ENCODE data around the gene WRNIP1. TPM values are rescaled to one million over a fixed set of nuclear protein-coding genes. Genes with fewer than 3 reads are reported as not detected.

WRNIP1 gene
- total and polyA plus RNA-seq, 2 of the 4 experiments (the other 2 are of a cell fraction): 43.7 to 47.1 TPM

GRCh38 chr6:2740581-2740980 lies 24.6 kb upstream of the WRNIP1 start:
- Histone ChIP-seq H3K4me2 (ENCODE audit: low read depth, low read length) (no peak overlapping the region), H3K9ac (ENCODE audit: low read depth, low read length) (no peak overlapping the region), H3K56ac (ENCODE audit: extremely low read depth, insufficient read depth, low read length) (no peak overlapping the region), H2AFZ (replicated peaks; ENCODE audit: low read length, poor library complexity) (no peak overlapping the region), H4K5ac (ENCODE audit: low read depth, low read length) (no peak overlapping the region), H2BK120ac (ENCODE audit: low read depth, low read length) (no peak overlapping the region), H2BK15ac (ENCODE audit: low read depth, low read length) (no peak overlapping the region), H4K91ac (ENCODE audit: insufficient read depth, low read depth, low read length) (no peak overlapping the region; the same call in 1 of the 2 replicates), H2AK9ac (replicated peaks; ENCODE audit: low read depth, low read length, poor library complexity) (no peak overlapping the region), H3K27me3 (ENCODE audit: control insufficient read depth, insufficient read depth, low read length) (no peaks in the 10 kb centered on the region), H3K4me1 (ENCODE audit: control insufficient read depth, insufficient read depth, low read length) (peaks cover 8% of the 10 kb centered on the region; the same call in 1 of the 2 replicates), H3K14ac (replicated peaks; ENCODE audit: low read depth, low read length) (no peak overlapping the region), H3K4ac (ENCODE audit: low read depth, low read length) (no peak overlapping the region), H3K27ac (ENCODE audit: insufficient read depth, low read length) (no peak overlapping the region), H3K79me1 (ENCODE audit: low read depth in 1 of 2, low read length in 2 of 2) (no peaks in the 10 kb centered on the region), H3K9me1 (ENCODE audit: insufficient read depth, low read length) (no peaks in the 10 kb centered on the region; the same call in 1 of the 2 replicates), H2BK5ac (ENCODE audit: low read depth, low read length, poor library complexity, severe bottlenecking) (no peak overlapping the region), H3K36me3 (ENCODE audit: control insufficient read depth, insufficient read depth, low read length) (no peaks in the 10 kb centered on the region), H3K4me3 (ENCODE audit: insufficient read depth, low read depth, low read length) (no peak overlapping the region), H2BK20ac (ENCODE audit: low read depth, low read length) (no peak overlapping the region), H3K23ac (ENCODE audit: low read depth, low read length) (no peak overlapping the region), H2AK5ac (ENCODE audit: low read depth, low read length) (no peak overlapping the region), H3K9me3 (ENCODE audit: control insufficient read depth, insufficient read depth, low read length) (no peaks in the 10 kb centered on the region), H3K18ac (ENCODE audit: low read depth, low read length) (no peak overlapping the region), H4K20me1 (ENCODE audit: insufficient read depth, low read length) (no peaks in the 10 kb centered on the region), H4K8ac (ENCODE audit: low read depth in 2 of 2, low read length in 2 of 2) (no peak overlapping the region)
- CTCF ChIA-PET: interaction anchor here (1.8 kb wide), 1 partner anchor 10 kb away, joined by 9 read pairs; the partner anchor contains the start of gene MYLK4
- dilution Hi-C loops (cut with HindIII; ENCODE audit: low sequenced_read_pairs, unreplicated experiment) (no loop called here), intact Hi-C loops (cut with micrococcal nuclease) (no loop called here), in situ Hi-C loops (cut with MboI; ENCODE audit: low sequenced_read_pairs) (no loop called here)
- no TSS peak for BruUV-seq (replicated peaks)
- TF ChIP-seq POLR2A (IDR thresholded peaks at IDR 0.05; ENCODE audit: low read depth, low read length) (no peak), CTCF (conservative IDR thresholded peaks at IDR 0.05; ENCODE audit: low read depth, low read length) (no peak), MAFK (IDR thresholded peaks at IDR 0.05; ENCODE audit: low read depth, low read length) (no peak), BHLHE40 (IDR thresholded peaks at IDR 0.05; ENCODE audit: low read depth, low read length) (no peak), NFE2L2 (IDR thresholded peaks at IDR 0.05; ENCODE audit: low read depth, low read length) (no peak), RCOR1 (IDR thresholded peaks at IDR 0.05; ENCODE audit: insufficient replicate concordance, low read length) (no peak), MAZ (IDR thresholded peaks at IDR 0.05; ENCODE audit: borderline replicate concordance, low read depth, low read length) (no peak), USF2 (IDR thresholded peaks at IDR 0.05; ENCODE audit: low read depth, low read length) (no peak), CHD1 (IDR thresholded peaks at IDR 0.05; ENCODE audit: low read depth, low read length) (no peak), SMC3 (IDR thresholded peaks at IDR 0.05; ENCODE audit: low read depth, low read length) (no peak), CEBPB (IDR thresholded peaks at IDR 0.05; ENCODE audit: low read depth, low read length) (no peak), RAD21 (IDR thresholded peaks at IDR 0.05; ENCODE audit: low read length) (no peak), RFX5 (IDR thresholded peaks at IDR 0.05; ENCODE audit: low read depth, low read length) (no peak), FOS (IDR thresholded peaks at IDR 0.05; ENCODE audit: low read depth, low read length) (no peak), ELK1 (IDR thresholded peaks at IDR 0.05; ENCODE audit: borderline replicate concordance, low read depth, low read length) (no peak), MXI1 (IDR thresholded peaks at IDR 0.05; ENCODE audit: borderline replicate concordance, low read depth, low read length) (no peak)
- ATAC-seq (ENCODE audit: low read depth): no peak
- POLR2A ChIA-PET (ENCODE audit: unreplicated experiment): no interaction called here
- DNase-seq: no peak
- 100% methylated on average over 1 of the region's 5 CpGs; no CpG with 5 or more reads in 1 of the 2 experiments for WGBS, 2 experiments (ENCODE audit: extremely low coverage in 2 of 2, insufficient read length in 1 of 2)

All from IMR-90 (cell line).